Testis (tissue), 3 donors: ENCODE results near the gene ZNF423. TPM values are rescaled to one million over a fixed set of nuclear protein-coding genes. Genes with fewer than 3 reads are reported as not detected.

Experiments used
- DNase-seq: peaks from one replicate; pipeline ENCODE4 v3.0.0-alpha.2; 2019
- H3K27ac ChIP-seq, 2 donors: fragments of 200-600 bp; sonication (generic); one replicate each; pipeline ENCODE4 v1.5.1; 2019
- H3K27me3 ChIP-seq: fragments of 200-600 bp; sonication (generic); one replicate; pipeline ENCODE4 v1.5.1; 2019
- H3K36me3 ChIP-seq: fragments of 200-600 bp; sonication (generic); one replicate; pipeline ENCODE4 v1.5.1; 2017; ENCODE audit warnings: low read depth; ENCODE audit errors: missing control alignments
- H3K4me1 ChIP-seq: fragments of 200-600 bp; sonication (generic); one replicate; pipeline ENCODE4 v1.5.1; 2019
- H3K4me3 ChIP-seq, 2 donors: fragments of 200-600 bp; sonication (generic); one replicate each; pipeline ENCODE4 v1.5.1; 2017 to 2019
- H3K9me3 ChIP-seq: fragments of 200-600 bp; sonication (generic); one replicate; pipeline ENCODE4 v1.5.1; 2017
- POLR2A ChIP-seq: fragments of 450-650 bp; IDR thresholded peaks from one replicate; pipeline ENCODE4 v1.6.1; 2017; ENCODE audit warnings: antibody characterized with exemption, mild to moderate bottlenecking, moderate library complexity
- WGBS, 2 donors: methylation state at CpG; one replicate each; pipeline ENCODE4 v1.1.5; 2018; 5-methylcytosine and 5-hydroxymethylcytosine counted together
- intact Hi-C: fragments of 100-400 bp; cut with DNase I; formaldehyde crosslinking; loops from one replicate; pipeline ENCODE4 v1.15.1; 2023; ENCODE audit warnings: low total_unique reads
- polyA plus RNA-seq: library from polyadenylated mRNA; stranded (reverse); fragments of 350-450 nt; fragmentation: Illumina TruSeq; extraction: RNeasy Lipid Tissue Mini Kit (QIAGEN cat#74804); gene quantifications from one replicate; pipeline ENCODE4 v1.2.3, GENCODE V29; 2014; ENCODE audit warnings: low read depth, low replicate concordance; ENCODE audit not compliant: insufficient read depth
- total RNA-seq, 2 donors: library from RNA; depleted of rRNA; stranded (reverse); fragments of >200 nt; gene quantifications; one replicate each; pipeline ENCODE4 v1.2.3, GENCODE V29; 2016
- TF ChIP-seq, protein P1 (sequence below), 3 experiments: fragments of 450-650 bp in 2 of 3; fragments of 200-600 bp in 1 of 3; sonication (generic) in 1 of 3; IDR thresholded peaks; one replicate each; pipeline ENCODE4 v1.5.1; 2016 to 2019; ENCODE audit warnings: antibody characterized with exemption in 3 of 3, mild to moderate bottlenecking in 2 of 3, moderate library complexity in 1 of 3

The ZNF423 gene
- total and polyA plus RNA-seq, 3 donors from 2014 or later = 8.9 to 19.0 (median 12.1) TPM

DNA sequence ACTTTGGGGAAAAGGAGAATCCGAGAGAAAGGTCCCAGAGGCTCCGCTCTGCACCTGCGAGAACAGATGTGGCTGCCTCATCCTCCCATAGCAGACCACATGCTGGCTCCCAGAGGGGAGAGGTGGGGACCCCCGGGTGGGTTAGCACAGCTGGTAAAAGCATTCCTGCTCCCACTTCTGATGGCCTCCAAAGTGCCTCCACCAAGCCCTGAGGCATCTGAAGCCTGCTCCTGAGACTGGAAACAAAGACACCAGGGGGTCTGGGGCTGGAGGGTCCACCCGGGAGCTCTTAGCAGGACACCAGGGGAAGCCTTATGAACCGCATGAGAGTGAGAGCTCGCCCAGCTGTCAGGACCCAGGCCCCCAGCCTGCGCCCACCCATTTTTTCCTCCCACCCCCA lies 46.4 kb downstream of the ZNF423 start:
- intact Hi-C loops = no loop called here
- 84 to 88% methylated on average over 7 to 8 of the region's 8 CpGs for WGBS, 2 donors
- Histone ChIP-seq H3K4me1 (peaks cover 45% of the 10 kb centered on the region), H3K4me3 (no peak overlapping the region), H3K9me3 (no peaks in the 10 kb centered on the region), H3K36me3 (no peaks in the 10 kb centered on the region), H3K27ac (peak overlapping the region; percentile 2 to 40), H3K27me3 (no peaks in the 10 kb centered on the region)
- DNase-seq = no peak
- no peak for TF ChIP-seq POLR2A

DNA sequence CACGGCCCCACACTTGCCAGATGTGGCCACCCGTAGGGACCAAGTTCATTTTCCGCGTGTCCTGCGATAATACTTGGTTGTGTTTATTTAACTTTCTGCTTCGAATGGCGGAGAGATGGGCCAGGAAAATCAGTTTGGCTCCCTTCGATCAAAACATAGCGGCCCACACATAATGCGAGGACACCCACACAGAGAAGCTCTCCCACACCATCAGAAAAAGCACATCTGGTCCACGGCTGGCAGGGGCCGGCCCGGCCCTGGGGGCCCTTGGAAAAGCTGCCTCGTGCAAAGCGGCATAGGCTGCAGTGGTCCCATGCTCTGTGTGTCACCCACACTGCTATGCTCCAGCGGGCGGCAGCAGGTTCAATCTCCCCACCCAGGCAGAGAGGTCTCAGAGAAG lies 46.9 kb downstream of the ZNF423 start:
- no peak for TF ChIP-seq POLR2A
- TF ChIP-seq, protein P1, sequence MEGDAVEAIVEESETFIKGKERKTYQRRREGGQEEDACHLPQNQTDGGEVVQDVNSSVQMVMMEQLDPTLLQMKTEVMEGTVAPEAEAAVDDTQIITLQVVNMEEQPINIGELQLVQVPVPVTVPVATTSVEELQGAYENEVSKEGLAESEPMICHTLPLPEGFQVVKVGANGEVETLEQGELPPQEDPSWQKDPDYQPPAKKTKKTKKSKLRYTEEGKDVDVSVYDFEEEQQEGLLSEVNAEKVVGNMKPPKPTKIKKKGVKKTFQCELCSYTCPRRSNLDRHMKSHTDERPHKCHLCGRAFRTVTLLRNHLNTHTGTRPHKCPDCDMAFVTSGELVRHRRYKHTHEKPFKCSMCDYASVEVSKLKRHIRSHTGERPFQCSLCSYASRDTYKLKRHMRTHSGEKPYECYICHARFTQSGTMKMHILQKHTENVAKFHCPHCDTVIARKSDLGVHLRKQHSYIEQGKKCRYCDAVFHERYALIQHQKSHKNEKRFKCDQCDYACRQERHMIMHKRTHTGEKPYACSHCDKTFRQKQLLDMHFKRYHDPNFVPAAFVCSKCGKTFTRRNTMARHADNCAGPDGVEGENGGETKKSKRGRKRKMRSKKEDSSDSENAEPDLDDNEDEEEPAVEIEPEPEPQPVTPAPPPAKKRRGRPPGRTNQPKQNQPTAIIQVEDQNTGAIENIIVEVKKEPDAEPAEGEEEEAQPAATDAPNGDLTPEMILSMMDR (IDR thresholded peaks at IDR 0.05) = no peak
- peak overlapping the region; percentile 15 to 40 for H3K27ac ChIP-seq
- no peaks in the 10 kb centered on the region for H3K9me3 ChIP-seq
- WGBS, 2 donors = 59 to 76% methylated on average over 14 to 17 of the region's 17 CpGs
- H3K4me3 ChIP-seq = no peak overlapping the region
- no peaks in the 10 kb centered on the region for H3K27me3 ChIP-seq
- no peaks in the 10 kb centered on the region for H3K36me3 ChIP-seq
- no peak for DNase-seq
- intact Hi-C loops = no loop called here
- H3K4me1 ChIP-seq = peaks cover 44% of the 10 kb centered on the region

DNA sequence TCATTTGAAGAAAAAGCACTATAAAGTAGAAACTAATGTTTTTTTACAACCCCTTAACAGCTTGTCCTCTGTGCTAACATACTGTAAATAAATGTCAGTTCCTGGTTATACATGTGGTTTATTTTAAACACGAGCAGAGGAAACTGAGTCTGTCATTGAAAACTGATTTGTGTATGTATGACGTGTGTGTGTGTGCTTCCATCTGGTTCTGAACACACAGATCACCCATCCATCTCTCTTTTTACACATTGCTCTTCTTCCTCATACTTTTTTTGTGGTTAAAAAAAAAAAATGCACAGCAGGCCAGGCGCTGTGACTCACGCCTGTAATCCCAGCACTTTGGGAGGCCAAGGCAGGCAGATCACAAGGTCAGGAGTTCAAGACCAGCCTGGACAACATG lies 49.5 kb downstream of the ZNF423 start:
- H3K27me3 ChIP-seq = no peaks in the 10 kb centered on the region
- no peak for DNase-seq
- H3K27ac ChIP-seq = no peak overlapping the region
- no peak overlapping the region for H3K4me3 ChIP-seq
- no peaks in the 10 kb centered on the region for H3K36me3 ChIP-seq
- H3K9me3 ChIP-seq = no peaks in the 10 kb centered on the region
- H3K4me1 ChIP-seq = peaks cover 24% of the 10 kb centered on the region
- TF ChIP-seq, protein P1 (IDR thresholded peaks at IDR 0.05) = no peak
- TF ChIP-seq POLR2A = no peak
- intact Hi-C loops = no loop called here
- 60 to 68% methylated on average over 4 of the region's 4 CpGs for WGBS, 2 donors

DNA sequence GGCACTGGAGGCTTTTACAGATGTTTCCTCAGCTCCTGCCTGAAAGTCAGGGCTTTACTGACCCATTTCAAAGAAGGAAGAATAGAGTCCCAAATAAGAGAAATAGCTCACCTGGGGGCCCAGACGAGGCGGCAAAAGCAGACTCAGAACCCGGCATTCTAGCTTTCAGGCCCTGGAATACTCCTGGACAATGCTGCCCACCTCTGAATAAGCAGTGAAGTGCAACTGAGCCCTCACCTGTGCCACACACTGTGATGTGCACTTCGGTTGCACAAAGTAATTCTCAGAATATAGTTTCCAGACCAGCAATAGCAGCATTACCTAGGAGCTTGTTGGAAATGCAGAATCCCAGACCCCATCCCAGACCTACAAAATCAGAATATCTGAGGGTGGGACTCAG lies 54.6 kb downstream of the ZNF423 start:
- intact Hi-C loops = no loop called here
- WGBS, 2 donors = 80 to 90% methylated on average over 4 of the region's 4 CpGs
- H3K36me3 ChIP-seq = no peaks in the 10 kb centered on the region
- no peak overlapping the region for H3K27ac ChIP-seq
- H3K4me3 ChIP-seq = no peak overlapping the region
- no peaks in the 10 kb centered on the region for H3K4me1 ChIP-seq
- H3K9me3 ChIP-seq = no peaks in the 10 kb centered on the region
- no peaks in the 10 kb centered on the region for H3K27me3 ChIP-seq
- TF ChIP-seq POLR2A = no peak
- TF ChIP-seq, protein P1 (IDR thresholded peaks at IDR 0.05) = no peak
- DNase-seq = no peak

DNA sequence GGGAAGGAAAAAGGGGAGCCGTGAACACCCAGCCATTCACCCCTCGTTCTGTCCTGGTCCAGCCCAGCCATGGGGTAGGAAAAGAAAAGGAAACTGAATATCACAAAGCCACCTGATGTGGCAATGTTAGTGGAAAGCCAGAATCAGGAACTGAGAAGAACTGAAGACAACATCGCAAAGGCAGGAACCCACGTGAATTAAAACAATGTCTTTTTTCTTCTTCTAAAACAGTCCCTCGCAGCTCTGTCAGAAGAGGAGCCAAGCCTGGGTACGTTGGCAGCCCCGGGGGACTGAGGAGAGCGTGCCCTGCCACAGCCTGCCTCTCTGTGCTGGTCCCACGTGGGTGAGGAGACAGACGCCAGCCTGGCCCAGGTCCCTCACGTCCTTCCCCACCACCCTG lies 55.0 kb downstream of the ZNF423 start:
- Histone ChIP-seq H3K9me3 (no peaks in the 10 kb centered on the region), H3K27me3 (no peaks in the 10 kb centered on the region), H3K4me1 (no peaks in the 10 kb centered on the region), H3K4me3 (no peak overlapping the region), H3K27ac (no peak overlapping the region), H3K36me3 (no peaks in the 10 kb centered on the region)
- intact Hi-C loops = no loop called here
- DNase-seq = no peak
- no peak for TF ChIP-seq POLR2A
- TF ChIP-seq, protein P1 (IDR thresholded peaks at IDR 0.05) = no peak
- WGBS, 2 donors = 76 to 79% methylated on average over 11 of the region's 11 CpGs
